Nephron progenitor cell (in vitro differentiated cells): ENCODE results near the gene HTR2C.
"Not testable (repeated sequence)": the region's sequence is repeated elsewhere in the genome, so short reads cannot be mapped to it uniquely, and the experiment has no call there.

ENCODE experiments used
- DNase-seq: peaks from one replicate; pipeline ENCODE4 v3.0.0; 2021
- H3K27ac Mint-ChIP-seq: 2 replicates; pipeline ENCODE4 v1.8.0; 2021; ENCODE audit warnings: mild to moderate bottlenecking, moderate library complexity, mixed read lengths
- H3K27me3 Mint-ChIP-seq: 2 replicates; pipeline ENCODE4 v1.8.0; 2021; ENCODE audit warnings: mild to moderate bottlenecking, low read depth, mixed read lengths; ENCODE audit not compliant: poor library complexity
- H3K36me3 Mint-ChIP-seq: 2 replicates; pipeline ENCODE4 v1.8.0; 2021; ENCODE audit warnings: low read depth, mixed read lengths
- H3K4me1 Mint-ChIP-seq: 2 replicates; pipeline ENCODE4 v1.8.0; 2021; ENCODE audit warnings: mixed read lengths
- H3K4me3 Mint-ChIP-seq: 2 replicates; pipeline ENCODE4 v1.8.0; 2021; ENCODE audit warnings: mild to moderate bottlenecking, moderate library complexity, mixed read lengths
- H3K9me3 Mint-ChIP-seq: 2 replicates; pipeline ENCODE4 v1.8.0; 2021; ENCODE audit warnings: mild to moderate bottlenecking, moderate library complexity, mixed read lengths
- CTCF ChIP-seq: fragments of 200-600 bp; sonication (generic); IDR thresholded peaks from 2 replicates; pipeline ENCODE4 v1.5.0; 2021; ENCODE audit warnings: antibody characterized with exemption

Gene HTR2C

DNA sequence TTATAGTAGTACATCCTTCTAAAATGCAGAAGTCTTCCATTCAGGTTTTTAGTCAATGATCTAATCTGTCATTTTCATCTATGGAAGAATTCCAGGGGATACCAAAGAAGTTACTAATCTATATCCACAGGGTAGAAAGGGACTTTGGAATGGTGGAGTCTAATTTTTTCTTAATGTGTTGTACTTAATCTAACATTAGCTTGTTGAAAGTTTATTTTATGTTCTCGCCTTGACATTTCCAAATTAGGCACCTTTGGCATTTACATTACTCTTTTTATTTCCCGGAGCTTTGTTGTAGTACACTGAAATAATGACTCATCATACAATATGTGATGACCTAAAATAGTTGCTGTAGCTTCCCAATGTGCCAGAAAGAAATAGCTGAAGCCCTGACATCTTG, 91.5 kb downstream of the HTR2C start:
- Mint-ChIP-seq H3K9me3 (no peaks in the 10 kb centered on the region), H3K27ac (no peak overlapping the region), H3K4me3 (no peak overlapping the region), H3K27me3 (no peaks in the 10 kb centered on the region), H3K36me3 (no peaks in the 10 kb centered on the region), H3K4me1 (no peaks in the 10 kb centered on the region)
- DNase-seq: no peak
- no peak for TF ChIP-seq CTCF

DNA sequence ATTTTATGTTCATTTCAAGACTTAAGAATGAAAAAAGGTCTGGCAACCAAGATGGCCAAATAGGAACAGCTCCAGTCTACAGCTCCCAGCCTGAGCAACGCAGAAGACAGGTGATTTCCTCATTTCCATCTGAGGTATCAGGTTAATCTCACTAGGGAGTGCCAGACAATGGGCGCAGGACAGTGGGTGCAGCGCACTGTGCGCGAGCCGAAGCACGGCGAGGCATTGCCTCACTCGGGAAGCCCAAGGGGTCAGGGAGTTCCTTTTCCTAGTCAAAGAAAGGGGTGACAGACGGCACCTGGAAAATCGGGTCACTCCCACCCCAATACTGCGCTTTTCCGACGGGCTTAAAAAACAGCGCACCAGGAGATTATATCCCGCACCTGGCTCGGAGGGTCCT, 116.6 kb downstream of the HTR2C start:
- H3K9me3 Mint-ChIP-seq, H3K4me3 Mint-ChIP-seq, H3K36me3 Mint-ChIP-seq, H3K27ac Mint-ChIP-seq, DNase-seq, H3K27me3 Mint-ChIP-seq, H3K4me1 Mint-ChIP-seq: not testable (repeated sequence)

GRCh38 chrX:114709406-114709805, 125.5 kb downstream of the HTR2C start:
- Mint-ChIP-seq H3K9me3 (no peaks in the 10 kb centered on the region), H3K36me3 (no peaks in the 10 kb centered on the region), H3K27ac (no peak overlapping the region), H3K4me1 (no peaks in the 10 kb centered on the region), H3K4me3 (no peak overlapping the region), H3K27me3 (no peaks in the 10 kb centered on the region)
- no peak for TF ChIP-seq CTCF
- DNase-seq: no peak

- no peak overlapping the region for H3K4me3 Mint-ChIP-seq
- H3K27me3 Mint-ChIP-seq: no peaks in the 10 kb centered on the region
- H3K4me1 Mint-ChIP-seq: no peaks in the 10 kb centered on the region
- no peak for DNase-seq
- TF ChIP-seq CTCF: no peak
- H3K36me3 Mint-ChIP-seq: no peaks in the 10 kb centered on the region
- no peak overlapping the region for H3K27ac Mint-ChIP-seq
- no peaks in the 10 kb centered on the region for H3K9me3 Mint-ChIP-seq
Observed at GRCh38 chrX:114710571-114710970, 126.7 kb downstream of the HTR2C start.

- H3K27me3 Mint-ChIP-seq: no peaks in the 10 kb centered on the region
- H3K27ac Mint-ChIP-seq: no peak overlapping the region
- H3K4me1 Mint-ChIP-seq: no peaks in the 10 kb centered on the region
- no peaks in the 10 kb centered on the region for H3K9me3 Mint-ChIP-seq
- no peak for TF ChIP-seq CTCF
- no peaks in the 10 kb centered on the region for H3K36me3 Mint-ChIP-seq
- no peak for DNase-seq
- H3K4me3 Mint-ChIP-seq: no peak overlapping the region
Observed at GRCh38 chrX:114712466-114712865, 128.6 kb downstream of the HTR2C start.

- no peaks in the 10 kb centered on the region for H3K4me1 Mint-ChIP-seq
Observed at GRCh38 chrX:114715096-114715495, 131.2 kb downstream of the HTR2C start.

More at GRCh38 chrX:114715096-114715495, 131.2 kb downstream of the HTR2C start:
- TF ChIP-seq CTCF: no peak
- DNase-seq: no peak
- Mint-ChIP-seq H3K4me3 (no peak overlapping the region), H3K9me3 (peaks cover 2% of the 10 kb centered on the region), H3K27me3 (no peaks in the 10 kb centered on the region), H3K36me3 (no peaks in the 10 kb centered on the region), H3K27ac (no peak overlapping the region)
